ENCODE measurements around the gene MAGEH1.
A peak's percentile ranks its signal among the peaks of the same experiment; 100 is the strongest.
"Not testable (repeated sequence)": the region's sequence is repeated elsewhere in the genome, so short reads cannot be mapped to it uniquely, and the experiment has no call there.

Gene MAGEH1

DNA sequence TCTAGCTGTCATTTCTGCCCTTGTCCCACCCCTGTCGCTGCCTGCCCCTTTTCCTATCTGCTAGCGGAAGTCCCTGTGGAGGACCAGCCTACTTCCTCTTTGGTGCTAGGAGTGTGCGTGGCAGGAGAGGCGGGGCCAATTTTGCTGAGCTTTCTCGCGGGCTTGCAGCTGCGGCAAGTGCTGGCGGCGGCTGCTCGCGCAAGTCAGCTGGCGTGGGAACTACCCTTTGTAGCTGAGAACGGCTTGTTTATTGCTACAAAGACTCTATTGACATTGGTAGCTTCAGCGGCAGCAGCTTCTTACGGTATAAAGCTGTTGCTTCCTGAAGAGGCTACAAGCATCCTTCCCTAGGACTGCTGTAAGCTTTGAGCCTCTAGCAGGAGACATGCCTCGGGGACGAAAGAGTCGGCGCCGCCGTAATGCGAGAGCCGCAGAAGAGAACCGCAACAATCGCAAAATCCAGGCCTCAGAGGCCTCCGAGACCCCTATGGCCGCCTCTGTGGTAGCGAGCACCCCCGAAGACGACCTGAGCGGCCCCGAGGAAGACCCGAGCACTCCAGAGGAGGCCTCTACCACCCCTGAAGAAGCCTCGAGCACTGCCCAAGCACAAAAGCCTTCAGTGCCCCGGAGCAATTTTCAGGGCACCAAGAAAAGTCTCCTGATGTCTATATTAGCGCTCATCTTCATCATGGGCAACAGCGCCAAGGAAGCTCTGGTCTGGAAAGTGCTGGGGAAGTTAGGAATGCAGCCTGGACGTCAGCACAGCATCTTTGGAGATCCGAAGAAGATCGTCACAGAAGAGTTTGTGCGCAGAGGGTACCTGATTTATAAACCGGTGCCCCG is at the start of gene MAGEH1:
TSS of gene MAGEH1 (plus strand) at position 138 of the 843 bp plus-strand sequence. CDS start at position 386, 248 bp downstream.
- DNase-seq (ENCODE audit: low read depth), result peak; percentile 23
- H3K4me3 ChIP-seq (ENCODE audit: low read length), result peak within 1 kb of the TSS; percentile 68
- TF ChIP-seq, protein P1, sequence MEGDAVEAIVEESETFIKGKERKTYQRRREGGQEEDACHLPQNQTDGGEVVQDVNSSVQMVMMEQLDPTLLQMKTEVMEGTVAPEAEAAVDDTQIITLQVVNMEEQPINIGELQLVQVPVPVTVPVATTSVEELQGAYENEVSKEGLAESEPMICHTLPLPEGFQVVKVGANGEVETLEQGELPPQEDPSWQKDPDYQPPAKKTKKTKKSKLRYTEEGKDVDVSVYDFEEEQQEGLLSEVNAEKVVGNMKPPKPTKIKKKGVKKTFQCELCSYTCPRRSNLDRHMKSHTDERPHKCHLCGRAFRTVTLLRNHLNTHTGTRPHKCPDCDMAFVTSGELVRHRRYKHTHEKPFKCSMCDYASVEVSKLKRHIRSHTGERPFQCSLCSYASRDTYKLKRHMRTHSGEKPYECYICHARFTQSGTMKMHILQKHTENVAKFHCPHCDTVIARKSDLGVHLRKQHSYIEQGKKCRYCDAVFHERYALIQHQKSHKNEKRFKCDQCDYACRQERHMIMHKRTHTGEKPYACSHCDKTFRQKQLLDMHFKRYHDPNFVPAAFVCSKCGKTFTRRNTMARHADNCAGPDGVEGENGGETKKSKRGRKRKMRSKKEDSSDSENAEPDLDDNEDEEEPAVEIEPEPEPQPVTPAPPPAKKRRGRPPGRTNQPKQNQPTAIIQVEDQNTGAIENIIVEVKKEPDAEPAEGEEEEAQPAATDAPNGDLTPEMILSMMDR (conservative IDR thresholded peaks at IDR 0.05; ENCODE audit: low read depth, low read length), result no peak

DNA sequence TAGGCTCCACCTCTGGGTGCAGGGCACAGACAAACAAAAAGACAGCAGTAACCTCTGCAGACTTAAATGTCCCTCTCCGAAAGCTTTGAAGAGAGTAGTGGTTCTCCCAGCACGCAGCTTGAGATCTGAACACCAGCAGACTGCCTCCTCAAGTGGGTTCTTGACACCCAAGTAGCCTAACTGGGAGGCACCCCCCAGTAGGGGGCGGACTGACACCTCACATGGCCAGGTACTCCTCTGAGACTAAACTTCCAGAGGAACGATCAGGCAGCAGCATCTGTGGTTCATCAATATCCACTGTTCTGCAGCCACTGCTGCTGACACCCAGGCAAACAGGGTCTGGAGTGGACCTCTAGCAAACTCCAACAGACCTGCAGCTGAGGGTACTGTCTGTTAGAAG is 24.8 kb upstream of the MAGEH1 start:
- H3K4me3 ChIP-seq (ENCODE audit: low read length); DNase-seq (ENCODE audit: low read depth): not testable (repeated sequence)

- H3K4me3 ChIP-seq (ENCODE audit: low read length); DNase-seq (ENCODE audit: low read depth): not testable (repeated sequence)
Observed at GRCh38 chrX:55443468-55443867, 8.5 kb upstream of the MAGEH1 start.

DNA sequence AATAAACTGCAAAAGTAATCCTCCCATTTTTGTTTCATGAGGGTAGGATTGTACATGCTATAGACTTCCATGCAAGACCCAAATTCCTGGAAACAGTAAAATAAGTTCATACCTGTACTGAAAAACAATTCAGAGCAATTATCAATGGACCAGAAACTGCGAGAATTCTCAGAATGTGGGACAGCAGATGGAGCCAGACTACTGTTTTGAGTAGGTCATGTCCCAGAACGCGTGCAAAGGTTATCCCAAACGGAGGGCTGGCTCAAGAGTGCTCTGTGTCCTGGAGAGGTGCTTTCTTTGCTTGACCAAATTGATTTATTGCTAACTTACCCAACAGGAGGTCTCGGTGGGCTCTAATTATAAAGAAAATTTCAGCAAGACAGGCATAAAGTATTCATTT is 1.7 kb upstream of the MAGEH1 start:
- no peak overlapping the region for H3K4me3 ChIP-seq (ENCODE audit: low read length)
- TF ChIP-seq, protein P1 (conservative IDR thresholded peaks at IDR 0.05; ENCODE audit: low read depth, low read length), result peak; percentile 11
- no peak for DNase-seq (ENCODE audit: low read depth)

DNA sequence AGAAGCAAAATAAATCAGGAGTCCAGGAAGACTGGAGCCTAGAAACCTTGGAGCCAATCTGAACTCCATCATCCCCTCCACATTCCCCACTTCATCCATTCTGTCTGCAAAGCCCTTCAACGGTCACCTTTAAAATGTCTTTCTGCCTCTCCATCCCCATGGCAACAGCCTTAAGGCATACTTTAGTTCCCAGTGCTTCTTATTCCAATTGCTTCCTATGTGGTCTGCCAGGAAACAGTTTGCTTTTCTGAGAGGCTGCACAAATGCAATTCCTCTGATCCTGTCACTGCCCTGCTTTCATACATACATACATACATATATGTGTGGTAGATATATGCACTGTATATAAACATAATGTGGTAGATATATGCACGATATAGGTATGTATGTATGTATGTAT is 786 bp upstream of the MAGEH1 start:
- no peak for DNase-seq (ENCODE audit: low read depth)
- TF ChIP-seq, protein P1 (conservative IDR thresholded peaks at IDR 0.05; ENCODE audit: low read depth, low read length), result no peak
- no peak overlapping the region for H3K4me3 ChIP-seq (ENCODE audit: low read length)

GRCh38 chrX:55451626-55451989 is 319 bp upstream of the MAGEH1 start:
- DNase-seq (ENCODE audit: low read depth), result no peak
- TF ChIP-seq, protein P1 (conservative IDR thresholded peaks at IDR 0.05; ENCODE audit: low read depth, low read length), result no peak
- H3K4me3 ChIP-seq (ENCODE audit: low read length), result peak overlapping the region; percentile 68

GRCh38 chrX:55452833-55453124 is 852 bp downstream of the MAGEH1 start:
- TF ChIP-seq, protein P1 (conservative IDR thresholded peaks at IDR 0.05; ENCODE audit: low read depth, low read length), result no peak
- H3K4me3 ChIP-seq (ENCODE audit: low read length), result peak overlapping the region; percentile 68
- no peak for DNase-seq (ENCODE audit: low read depth)

DNA sequence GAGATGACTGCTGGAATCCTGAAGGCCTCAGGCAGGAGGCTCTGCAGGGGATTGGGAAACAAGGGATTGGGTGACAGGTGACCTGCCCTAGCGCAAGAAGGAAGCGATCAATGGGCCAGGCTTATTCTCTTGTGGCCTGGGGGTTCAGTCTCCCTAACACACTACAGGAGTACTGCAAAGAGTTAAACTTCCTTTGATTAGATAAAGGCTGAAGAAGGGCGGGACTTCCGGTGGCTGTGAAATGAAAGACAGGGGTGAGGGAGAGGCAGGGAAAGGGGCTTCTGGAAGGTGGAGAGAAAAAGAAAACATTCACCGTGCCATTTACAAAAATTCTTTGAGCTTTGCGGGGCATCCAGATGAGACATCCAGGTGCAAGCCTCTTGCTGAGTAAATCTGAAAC is 3.8 kb downstream of the MAGEH1 start:
- not testable (repeated sequence) for DNase-seq (ENCODE audit: low read depth); H3K4me3 ChIP-seq (ENCODE audit: low read length)

- DNase-seq (ENCODE audit: low read depth); H3K4me3 ChIP-seq (ENCODE audit: low read length): not testable (repeated sequence)
Observed at GRCh38 chrX:55459426-55459825, 7.5 kb downstream of the MAGEH1 start.

DNA sequence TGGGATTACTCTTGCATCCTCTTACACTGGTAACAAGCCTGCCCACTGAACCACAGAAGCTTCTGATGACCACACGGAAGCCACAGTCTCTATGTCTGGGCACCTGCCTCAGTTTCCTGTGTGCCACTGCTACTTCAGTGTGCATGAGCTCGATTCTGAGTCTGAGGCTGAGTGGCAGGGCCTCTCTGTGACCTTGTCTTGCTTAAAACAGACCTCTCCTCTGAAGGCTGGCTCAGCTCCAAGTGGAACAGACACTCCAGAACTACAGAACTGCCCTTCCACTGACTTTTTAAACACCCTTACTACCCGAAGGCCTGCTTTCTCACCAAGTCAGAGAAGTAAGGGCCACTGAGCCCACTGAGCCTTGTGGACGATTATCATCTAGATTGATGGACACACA is 8.0 kb downstream of the MAGEH1 start:
- not testable (repeated sequence) for H3K4me3 ChIP-seq (ENCODE audit: low read length); DNase-seq (ENCODE audit: low read depth)

DNA sequence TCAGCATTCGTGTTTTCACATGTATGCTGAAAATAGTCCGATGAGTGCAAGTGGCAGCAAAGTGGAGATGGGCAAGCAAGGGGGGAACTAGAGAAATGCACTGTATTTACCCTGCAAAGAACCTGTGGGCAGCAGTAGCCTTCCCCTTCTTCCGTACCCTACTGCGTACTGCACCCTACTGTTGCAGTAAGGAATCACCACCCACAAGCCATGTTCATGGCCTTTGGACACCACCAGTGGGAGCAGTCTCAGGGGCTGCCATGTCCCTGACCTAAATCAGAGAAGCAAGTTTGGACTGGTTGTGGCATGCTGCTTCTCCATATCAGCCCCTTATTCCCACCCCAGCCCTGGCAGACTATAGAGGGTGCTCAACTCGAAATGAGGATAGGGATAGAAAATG is 12.1 kb downstream of the MAGEH1 start:
- H3K4me3 ChIP-seq (ENCODE audit: low read length), result not testable (repeated sequence)

DNA sequence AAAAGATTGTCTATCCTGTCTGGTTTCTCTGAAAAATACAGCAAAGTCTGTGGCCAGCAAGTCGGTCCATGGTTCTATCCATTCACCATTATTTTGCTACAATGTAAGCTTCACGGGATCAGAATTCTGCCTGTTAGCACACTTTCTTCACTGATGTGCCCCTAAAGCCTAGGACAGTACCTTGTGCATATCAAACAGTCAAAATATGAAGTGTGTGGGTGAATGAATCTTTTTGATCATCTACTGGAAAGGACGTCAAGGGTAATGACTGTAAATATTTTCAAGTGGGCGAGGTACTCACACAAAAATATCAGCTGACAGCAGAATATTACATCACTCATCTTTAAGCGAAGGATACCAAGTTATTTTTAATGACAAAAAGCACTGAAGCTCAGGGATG is 13.2 kb downstream of the MAGEH1 start:
- not testable (repeated sequence) for H3K4me3 ChIP-seq (ENCODE audit: low read length); DNase-seq (ENCODE audit: low read depth)

More for the DNA sequence above, 12.1 kb downstream of the MAGEH1 start:
- not testable (repeated sequence) for DNase-seq (ENCODE audit: low read depth)

DNA sequence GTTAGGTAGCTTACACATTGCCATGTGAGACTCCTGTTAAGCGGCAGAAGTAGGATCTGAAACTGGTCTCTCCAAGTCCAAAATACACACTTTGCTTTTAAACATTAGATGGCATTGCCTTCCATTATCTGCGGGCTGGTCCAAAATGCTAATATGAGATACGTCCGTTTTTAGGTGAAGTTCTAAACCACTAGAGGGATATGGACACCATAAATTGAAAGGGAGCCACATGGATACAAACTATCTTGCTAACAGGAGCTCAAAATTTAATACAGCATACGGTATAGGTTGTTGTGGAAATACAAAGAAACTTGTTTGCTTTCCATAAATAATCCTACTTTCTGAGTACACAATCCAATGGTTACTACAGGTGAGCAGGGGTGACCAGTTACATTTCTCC is 13.9 kb downstream of the MAGEH1 start:
- H3K4me3 ChIP-seq (ENCODE audit: low read length); DNase-seq (ENCODE audit: low read depth): not testable (repeated sequence)

GRCh38 chrX:55479956-55480355 is 28.0 kb downstream of the MAGEH1 start:
- H3K4me3 ChIP-seq (ENCODE audit: low read length); DNase-seq (ENCODE audit: low read depth): not testable (repeated sequence)

Measured in retinal pigment epithelial cell (primary cell).